A673 (cell line): Measurements from ENCODE around the gene CDC42BPA. TPM values are rescaled to one million over a fixed set of nuclear protein-coding genes. Genes with fewer than 3 reads are reported as not detected.

Source experiments
- BruUV-seq: library from RNA; stranded (reverse); fragments of 400-500 nt; replicated peaks from 2 replicates; lab custom pipeline; 2021; lab: Mats Ljungman, UMichigan
- CTCF ChIA-PET: fragments of 300-600 bp; sonication (Branson Sonifier 250); formaldehyde crosslinking; loops from one replicate; lab custom pipeline; 2022; ENCODE audit warnings: antibody characterized with exemption; lab: Charles Lee
- POLR2A ChIA-PET: fragments of 300-600 bp; sonication (Branson Sonifier 250); formaldehyde crosslinking; loops from one replicate; lab custom pipeline; 2022; ENCODE audit warnings: antibody characterized with exemption; ENCODE audit not compliant: low non-redundant PET; lab: Charles Lee
- DNase-seq: peaks from one replicate; pipeline ENCODE4 v3.0.0-alpha.2; 2015; ENCODE audit warnings: low spot score
- H3K27ac ChIP-seq: fragments of 200-600 bp; sonication (generic); 2 replicates; pipeline ENCODE4 v1.5.1; 2016; ENCODE audit warnings: mixed run types, low read depth, mild to moderate bottlenecking, mixed read lengths, antibody characterized with exemption, low read length; ENCODE audit not compliant: poor library complexity, severe bottlenecking
- H3K27me3 ChIP-seq: fragments of 200-600 bp; sonication (generic); replicated peaks from 2 replicates; pipeline ENCODE4 v1.6.1; 2017; ENCODE audit warnings: mixed run types, low read depth, mild to moderate bottlenecking, mixed read lengths, antibody characterized with exemption, low read length; ENCODE audit not compliant: insufficient read depth, poor library complexity
- H3K36me3 ChIP-seq: fragments of 200-600 bp; sonication (generic); 2 replicates; pipeline ENCODE4 v1.6.1; 2016; ENCODE audit warnings: mixed run types, mild to moderate bottlenecking, mixed read lengths, antibody characterized with exemption, low read length; ENCODE audit not compliant: insufficient read depth, poor library complexity, severe bottlenecking
- H3K4me1 ChIP-seq: fragments of 200-600 bp; sonication (generic); 2 replicates; pipeline ENCODE4 v1.6.1; 2017; ENCODE audit warnings: mixed run types, mild to moderate bottlenecking, mixed read lengths, antibody characterized with exemption, low read length; ENCODE audit not compliant: insufficient read depth, poor library complexity, severe bottlenecking
- H3K4me3 ChIP-seq: fragments of 200-600 bp; sonication (generic); 2 replicates; pipeline ENCODE4 v1.5.1; 2016; ENCODE audit warnings: low read depth, mixed run types, mild to moderate bottlenecking, mixed read lengths, low read length; ENCODE audit not compliant: poor library complexity, severe bottlenecking
- H3K9me3 ChIP-seq: fragments of 200-600 bp; sonication (generic); 2 replicates; pipeline ENCODE4 v1.6.1; 2016; ENCODE audit warnings: mixed run types, low read depth, mild to moderate bottlenecking, mixed read lengths, antibody characterized with exemption, low read length; ENCODE audit not compliant: poor library complexity, severe bottlenecking
- CTCF ChIP-seq: fragments of 300-800, 200-600 bp; sonication (generic); conservative IDR thresholded peaks from 2 replicates; pipeline ENCODE4 v1.5.1; 2017; ENCODE audit warnings: low read depth, mild to moderate bottlenecking, antibody characterized with exemption, low read length, moderate library complexity, mixed read lengths
- EZH2 ChIP-seq: fragments of 200-600 bp; sonication (generic); IDR thresholded peaks from 2 replicates; pipeline ENCODE4 v1.6.1; 2017; ENCODE audit warnings: borderline replicate concordance, low read depth, mild to moderate bottlenecking, mixed read lengths, antibody characterized with exemption, low read length; ENCODE audit not compliant: poor library complexity, severe bottlenecking
- intact Hi-C: fragments of 100-400 bp; cut with micrococcal nuclease; formaldehyde crosslinking; loops from one replicate; pipeline ENCODE4 v1.10.0; 2022; ENCODE audit not compliant: unreplicated experiment
- total RNA-seq: library from RNA; stranded (reverse); gene quantifications from 2 replicates; pipeline ENCODE4 v1.2.3, GENCODE V29; 2021

Gene CDC42BPA
- total RNA-seq, 1 experiment from 2014 or later: 21.7 TPM

- Histone ChIP-seq H3K27ac (no peak overlapping the region), H3K27me3 (no peaks in the 10 kb centered on the region), H3K4me3 (no peak overlapping the region), H3K9me3 (no peaks in the 10 kb centered on the region), H3K36me3 (no peaks in the 10 kb centered on the region), H3K4me1 (no peaks in the 10 kb centered on the region)
- CTCF ChIA-PET: no interaction called here
- intact Hi-C loops: no loop called here
- TF ChIP-seq EZH2: no peak
- TF ChIP-seq CTCF: no peak
- BruUV-seq: no TSS peak
- POLR2A ChIA-PET: no interaction called here
- no peak for DNase-seq
Measured at GRCh38 chr1:226954337-226954736, 364.0 kb downstream of the CDC42BPA start.

- TF ChIP-seq CTCF (no peak), EZH2 (no peak)
- Histone ChIP-seq H3K4me1 (no peaks in the 10 kb centered on the region), H3K9me3 (no peaks in the 10 kb centered on the region), H3K27me3 (no peaks in the 10 kb centered on the region), H3K36me3 (no peaks in the 10 kb centered on the region), H3K27ac (no peak overlapping the region), H3K4me3 (no peak overlapping the region)
- ChIA-PET CTCF (no interaction called here), POLR2A (no interaction called here)
- BruUV-seq: no TSS peak
- no peak for DNase-seq
- intact Hi-C loops: no loop called here
Measured at GRCh38 chr1:226953175-226953800, 365.0 kb downstream of the CDC42BPA start.

GRCh38 chr1:226952118-226952441 is 366.2 kb downstream of the CDC42BPA start:
- H3K9me3 ChIP-seq: no peaks in the 10 kb centered on the region
- no peak for DNase-seq
- no peak for TF ChIP-seq EZH2
- TF ChIP-seq CTCF: no peak
- no peaks in the 10 kb centered on the region for H3K4me1 ChIP-seq
- no peaks in the 10 kb centered on the region for H3K27me3 ChIP-seq
- no peak overlapping the region for H3K27ac ChIP-seq
- ChIA-PET CTCF (no interaction called here), POLR2A (no interaction called here)
- H3K4me3 ChIP-seq: no peak overlapping the region
- no peaks in the 10 kb centered on the region for H3K36me3 ChIP-seq
- BruUV-seq: no TSS peak
- intact Hi-C loops: no loop called here
